Measurements from ENCODE around the gene RBM15. TPM values are rescaled to one million over a fixed set of nuclear protein-coding genes. Genes with fewer than 3 reads are reported as not detected.

Gene RBM15
- total RNA-seq, 1 donor from 2014 or later, result 55.5 TPM

DNA sequence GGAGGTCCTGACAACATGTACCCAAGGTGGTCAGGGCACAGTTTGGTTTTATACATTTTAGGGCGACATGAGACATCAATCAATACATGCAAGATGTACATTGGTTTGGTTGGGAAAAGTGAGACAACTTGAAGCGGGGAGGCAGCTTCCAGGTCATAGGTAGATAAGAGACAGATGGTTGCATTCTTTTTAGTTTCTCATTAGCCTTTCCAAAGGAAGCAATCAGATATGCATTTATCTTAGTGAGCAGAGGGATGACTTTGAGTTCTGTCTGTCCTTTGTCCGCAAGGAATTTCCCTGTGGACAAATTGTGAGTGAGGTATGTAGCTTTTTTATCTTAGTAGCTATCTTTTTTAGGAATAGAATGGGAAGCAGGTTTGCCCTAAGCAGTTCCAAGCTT lies 10.5 kb upstream of the RBM15 start:
- H3K36me3 Mint-ChIP-seq (ENCODE audit: low read depth), result no peaks in the 10 kb centered on the region
- no peaks in the 10 kb centered on the region for H3K4me1 Mint-ChIP-seq (ENCODE audit: low read depth)
- no peak for DNase-seq (ENCODE audit: low spot score)
- H3K4me3 Mint-ChIP-seq (ENCODE audit: low read depth), result no peak overlapping the region
- no peaks in the 10 kb centered on the region for H3K9me3 Mint-ChIP-seq
- peaks cover 1% of the 10 kb centered on the region for H3K27me3 Mint-ChIP-seq (ENCODE audit: low read depth)
- no peak overlapping the region for H3K27ac Mint-ChIP-seq
- intact Hi-C loops (cut with micrococcal nuclease), result no loop called here

DNA sequence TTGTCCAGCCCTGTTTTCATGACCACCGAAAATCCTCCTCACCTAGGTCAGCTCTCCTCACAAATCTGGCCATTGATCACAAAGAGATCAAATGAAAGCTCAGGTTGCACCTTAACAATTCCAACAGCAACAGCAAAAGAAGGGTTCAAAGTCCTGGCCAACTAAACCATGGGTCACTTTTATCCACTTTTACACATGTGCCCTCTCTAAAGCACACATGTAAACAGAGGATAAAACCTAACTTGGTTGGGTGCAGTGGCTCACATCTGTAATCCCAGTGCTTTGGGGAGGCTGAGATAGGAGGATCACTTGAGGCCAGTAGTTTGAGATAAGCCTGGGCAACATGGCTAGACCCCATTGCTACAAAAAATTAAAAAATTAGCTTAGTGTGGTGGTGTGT lies 3.9 kb upstream of the RBM15 start:
- Mint-ChIP-seq H3K27me3 (ENCODE audit: low read depth) (no peaks in the 10 kb centered on the region), H3K9me3 (no peaks in the 10 kb centered on the region), H3K4me3 (ENCODE audit: low read depth) (no peak overlapping the region), H3K4me1 (ENCODE audit: low read depth) (peaks cover 20% of the 10 kb centered on the region), H3K36me3 (ENCODE audit: low read depth) (peaks cover 6% of the 10 kb centered on the region), H3K27ac (no peak overlapping the region)
- intact Hi-C loops (cut with micrococcal nuclease), result loop anchor here (5.0 kb wide), 1 partner anchor 547 kb away; no protein-coding TSS in a partner anchor
- DNase-seq (ENCODE audit: low spot score), result no peak

- Mint-ChIP-seq H3K27ac (peak overlapping the region; percentile 67), H3K4me1 (ENCODE audit: low read depth) (peaks cover 31% of the 10 kb centered on the region), H3K4me3 (ENCODE audit: low read depth) (peak overlapping the region; percentile 78), H3K27me3 (ENCODE audit: low read depth) (no peaks in the 10 kb centered on the region), H3K9me3 (no peaks in the 10 kb centered on the region), H3K36me3 (ENCODE audit: low read depth) (peaks cover 18% of the 10 kb centered on the region)
- DNase-seq (ENCODE audit: low spot score), result no peak
- intact Hi-C loops (cut with micrococcal nuclease), result loop anchor here (5.0 kb wide), 1 partner anchor 546 kb away; no protein-coding TSS in a partner anchor
These were observed 2.7 kb upstream of the RBM15 start for GRCh38 chr1:110336300-110337039.

- Mint-ChIP-seq H3K9me3 (no peaks in the 10 kb centered on the region), H3K27me3 (ENCODE audit: low read depth) (no peaks in the 10 kb centered on the region), H3K27ac (no peak overlapping the region), H3K4me1 (ENCODE audit: low read depth) (peaks cover 42% of the 10 kb centered on the region), H3K36me3 (ENCODE audit: low read depth) (peaks cover 31% of the 10 kb centered on the region), H3K4me3 (ENCODE audit: low read depth) (no peak overlapping the region)
- DNase-seq (ENCODE audit: low spot score), result peak; percentile 28
- intact Hi-C loops (cut with micrococcal nuclease), result loop anchor here (1.0 to 5.0 kb wide), 7 partner anchors 69 to 911 kb away; partner anchors contain the start of genes KCNC4, LAMTOR5, PSMA5 and STRIP1
These were observed 1.4 kb upstream of the RBM15 start for GRCh38 chr1:110337704-110338308.

GRCh38 chr1:110338309-110338885 lies 780 bp upstream of the RBM15 start:
- H3K27me3 Mint-ChIP-seq (ENCODE audit: low read depth), result no peaks in the 10 kb centered on the region
- peaks cover 37% of the 10 kb centered on the region for H3K36me3 Mint-ChIP-seq (ENCODE audit: low read depth)
- peak; percentile 94 for DNase-seq (ENCODE audit: low spot score)
- no peak overlapping the region for H3K4me3 Mint-ChIP-seq (ENCODE audit: low read depth)
- H3K9me3 Mint-ChIP-seq, result no peaks in the 10 kb centered on the region
- no peak overlapping the region for H3K27ac Mint-ChIP-seq
- peaks cover 47% of the 10 kb centered on the region for H3K4me1 Mint-ChIP-seq (ENCODE audit: low read depth)
- intact Hi-C loops (cut with micrococcal nuclease), result loop anchor here (1.0 to 5.0 kb wide), 7 partner anchors 69 to 912 kb away; partner anchors contain the start of genes KCNC4, LAMTOR5, PSMA5 and STRIP1

GRCh38 chr1:110339407-110340206 lies 430 bp downstream of the RBM15 start:
- intact Hi-C loops (cut with micrococcal nuclease), result loop anchor here (1.0 to 5.0 kb wide), 6 partner anchors 103 to 913 kb away; partner anchors contain the start of genes PSMA5 and STRIP1
- Mint-ChIP-seq H3K4me3 (ENCODE audit: low read depth) (no peak overlapping the region), H3K36me3 (ENCODE audit: low read depth) (peaks cover 49% of the 10 kb centered on the region), H3K4me1 (ENCODE audit: low read depth) (peaks cover 56% of the 10 kb centered on the region), H3K27me3 (ENCODE audit: low read depth) (no peaks in the 10 kb centered on the region), H3K27ac (no peak overlapping the region), H3K9me3 (no peaks in the 10 kb centered on the region)
- peak; percentile 46 for DNase-seq (ENCODE audit: low spot score)

DNA sequence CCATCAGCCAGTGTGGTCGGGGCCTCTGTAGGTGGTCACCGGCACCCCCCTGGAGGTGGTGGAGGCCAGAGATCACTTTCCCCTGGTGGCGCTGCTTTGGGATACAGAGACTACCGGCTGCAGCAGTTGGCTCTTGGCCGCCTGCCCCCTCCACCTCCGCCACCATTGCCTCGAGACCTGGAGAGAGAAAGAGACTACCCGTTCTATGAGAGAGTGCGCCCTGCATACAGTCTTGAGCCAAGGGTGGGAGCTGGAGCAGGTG lies 961 bp downstream of the RBM15 start:
- H3K27ac Mint-ChIP-seq, result no peak overlapping the region
- H3K4me3 Mint-ChIP-seq (ENCODE audit: low read depth), result no peak overlapping the region
- no peaks in the 10 kb centered on the region for H3K9me3 Mint-ChIP-seq
- intact Hi-C loops (cut with micrococcal nuclease), result no loop called here
- peaks cover 57% of the 10 kb centered on the region for H3K4me1 Mint-ChIP-seq (ENCODE audit: low read depth)
- H3K36me3 Mint-ChIP-seq (ENCODE audit: low read depth), result peaks cover 52% of the 10 kb centered on the region
- no peaks in the 10 kb centered on the region for H3K27me3 Mint-ChIP-seq (ENCODE audit: low read depth)
- no peak for DNase-seq (ENCODE audit: low spot score)

DNA sequence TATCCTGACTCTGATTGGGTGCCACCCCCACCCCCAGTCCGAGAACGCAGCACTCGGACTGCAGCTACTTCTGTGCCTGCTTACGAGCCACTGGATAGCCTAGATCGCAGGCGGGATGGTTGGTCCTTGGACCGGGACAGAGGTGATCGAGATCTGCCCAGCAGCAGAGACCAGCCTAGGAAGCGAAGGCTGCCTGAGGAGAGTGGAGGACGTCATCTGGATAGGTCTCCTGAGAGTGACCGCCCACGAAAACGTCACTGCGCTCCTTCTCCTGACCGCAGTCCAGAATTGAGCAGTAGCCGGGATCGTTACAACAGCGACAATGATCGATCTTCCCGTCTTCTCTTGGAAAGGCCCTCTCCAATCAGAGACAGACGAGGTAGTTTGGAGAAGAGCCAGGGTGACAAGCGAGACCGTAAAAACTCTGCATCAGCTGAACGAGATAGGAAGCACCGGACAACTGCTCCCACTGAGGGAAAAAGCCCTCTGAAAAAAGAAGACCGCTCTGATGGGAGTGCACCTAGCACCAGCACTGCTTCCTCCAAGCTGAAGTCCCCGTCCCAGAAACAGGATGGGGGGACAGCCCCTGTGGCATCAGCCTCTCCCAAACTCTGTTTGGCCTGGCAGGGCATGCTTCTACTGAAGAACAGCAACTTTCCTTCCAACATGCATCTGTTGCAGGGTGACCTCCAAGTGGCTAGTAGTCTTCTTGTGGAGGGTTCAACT lies 2.1 kb downstream of the RBM15 start:
- intact Hi-C loops (cut with micrococcal nuclease), result no loop called here
- Mint-ChIP-seq H3K4me1 (ENCODE audit: low read depth) (peaks cover 64% of the 10 kb centered on the region), H3K9me3 (no peaks in the 10 kb centered on the region), H3K27ac (no peak overlapping the region), H3K27me3 (ENCODE audit: low read depth) (no peaks in the 10 kb centered on the region), H3K36me3 (ENCODE audit: low read depth) (peaks cover 64% of the 10 kb centered on the region), H3K4me3 (ENCODE audit: low read depth) (no peak overlapping the region)
- DNase-seq (ENCODE audit: low spot score), result no peak

- intact Hi-C loops (cut with micrococcal nuclease), result no loop called here
- no peak for DNase-seq (ENCODE audit: low spot score)
- Mint-ChIP-seq H3K27me3 (ENCODE audit: low read depth) (no peaks in the 10 kb centered on the region), H3K27ac (no peak overlapping the region), H3K4me1 (ENCODE audit: low read depth) (peaks cover 62% of the 10 kb centered on the region), H3K9me3 (no peaks in the 10 kb centered on the region), H3K4me3 (ENCODE audit: low read depth) (no peak overlapping the region), H3K36me3 (ENCODE audit: low read depth) (peaks cover 70% of the 10 kb centered on the region)
These were observed 2.7 kb downstream of the RBM15 start for GRCh38 chr1:110341872-110342331.

DNA sequence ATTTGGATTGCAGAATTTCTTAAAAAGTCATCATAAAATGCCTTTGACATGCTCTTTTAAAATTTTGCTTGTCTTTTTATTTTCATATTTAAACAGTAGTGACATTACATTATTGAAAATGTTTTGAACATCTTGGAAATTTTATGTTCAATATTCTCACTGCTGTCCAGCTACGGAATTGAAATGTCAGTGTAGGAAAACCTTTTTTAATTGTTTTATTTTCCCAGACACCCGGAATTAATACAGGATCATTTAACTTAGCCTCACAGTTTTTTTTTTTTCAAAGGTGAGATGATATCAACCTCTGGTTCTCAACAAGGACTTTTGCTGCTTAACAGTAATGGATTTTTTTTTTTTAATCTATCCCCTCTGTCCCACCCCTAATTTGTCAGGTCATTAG lies 4.1 kb downstream of the RBM15 start:
- intact Hi-C loops (cut with micrococcal nuclease), result no loop called here
- Mint-ChIP-seq H3K9me3 (no peaks in the 10 kb centered on the region), H3K36me3 (ENCODE audit: low read depth) (peaks cover 82% of the 10 kb centered on the region), H3K4me3 (ENCODE audit: low read depth) (no peak overlapping the region), H3K4me1 (ENCODE audit: low read depth) (peaks cover 67% of the 10 kb centered on the region), H3K27me3 (ENCODE audit: low read depth) (no peaks in the 10 kb centered on the region), H3K27ac (peak overlapping the region; percentile 72)
- no peak for DNase-seq (ENCODE audit: low spot score)

DNA sequence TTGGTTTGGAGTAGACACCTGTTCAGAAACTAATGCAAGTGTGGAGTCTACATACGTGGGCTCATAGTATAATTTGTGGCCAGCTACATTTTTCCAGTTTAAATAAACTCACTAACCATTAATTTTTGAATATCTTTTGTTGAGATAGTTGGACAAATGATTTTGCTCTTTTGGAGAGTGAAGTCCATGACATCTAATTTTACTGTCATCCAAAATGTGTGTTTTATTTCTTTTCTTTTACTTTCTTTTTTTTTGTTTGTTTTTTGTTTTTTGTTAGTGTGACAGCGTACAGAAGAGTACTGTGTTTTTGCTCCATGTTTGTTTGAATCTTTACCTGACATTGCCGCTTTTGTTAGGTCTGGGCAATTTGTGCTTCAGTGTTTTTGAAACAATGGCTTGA lies 5.0 kb downstream of the RBM15 start:
- H3K4me1 Mint-ChIP-seq (ENCODE audit: low read depth), result peaks cover 76% of the 10 kb centered on the region
- peaks cover 90% of the 10 kb centered on the region for H3K36me3 Mint-ChIP-seq (ENCODE audit: low read depth)
- no peaks in the 10 kb centered on the region for H3K9me3 Mint-ChIP-seq
- intact Hi-C loops (cut with micrococcal nuclease), result no loop called here
- H3K27ac Mint-ChIP-seq, result peak overlapping the region; percentile 72
- peak overlapping the region; percentile 72 for H3K4me3 Mint-ChIP-seq (ENCODE audit: low read depth)
- DNase-seq (ENCODE audit: low spot score), result no peak
- H3K27me3 Mint-ChIP-seq (ENCODE audit: low read depth), result no peaks in the 10 kb centered on the region

DNA sequence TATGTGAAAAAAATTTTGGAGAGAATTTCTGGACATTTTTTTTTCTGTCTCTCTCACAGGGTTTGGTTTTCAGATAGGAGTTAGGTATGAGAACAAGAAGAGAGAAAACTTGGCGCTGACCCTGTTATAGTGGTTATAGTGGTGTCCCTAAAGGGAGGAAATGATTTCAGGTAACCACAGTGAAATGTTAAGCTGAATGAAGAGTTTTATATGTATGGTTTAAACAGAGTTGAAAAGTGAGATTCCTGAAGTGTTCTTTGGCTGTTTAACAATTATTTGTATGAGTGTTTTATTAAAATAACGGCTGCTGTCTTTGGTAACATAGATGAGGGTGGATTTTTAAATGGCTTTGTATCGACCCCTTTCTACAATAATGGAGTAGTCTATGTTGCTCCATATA lies 6.3 kb downstream of the RBM15 start:
- peak overlapping the region; percentile 14 for H3K4me3 Mint-ChIP-seq (ENCODE audit: low read depth)
- peaks cover 88% of the 10 kb centered on the region for H3K36me3 Mint-ChIP-seq (ENCODE audit: low read depth)
- no peak overlapping the region for H3K27ac Mint-ChIP-seq
- no peaks in the 10 kb centered on the region for H3K27me3 Mint-ChIP-seq (ENCODE audit: low read depth)
- H3K4me1 Mint-ChIP-seq (ENCODE audit: low read depth), result peaks cover 84% of the 10 kb centered on the region
- intact Hi-C loops (cut with micrococcal nuclease), result no loop called here
- no peak for DNase-seq (ENCODE audit: low spot score)
- H3K9me3 Mint-ChIP-seq, result no peaks in the 10 kb centered on the region

All from activated T-helper 2 cell treated with anti-CD3 and anti-CD28 coated beads, Interferon-gamma antibody, Interleukin-2, Interleukin-4, amounts not matched to agents 10 μg/mL and 5 μg/mL and 100 μg/mL, durations not matched to agents 14 hours and 24 hours and 36 hours (primary cell).